Lower lobe of right lung (tissue), 2 donors: ENCODE results near the gene HSPBAP1. TPM values are rescaled to one million over a fixed set of nuclear protein-coding genes. Genes with fewer than 3 reads are reported as not detected.

ENCODE experiments used
- ATAC-seq, 2 donors: fragments of 200-7000 bp; cut with Tn5 transposase; one replicate each; pipeline ENCODE4 v1.9.1; 2020 to 2022; ENCODE audit warnings: mild to moderate bottlenecking in 2 of 2, moderate library complexity in 2 of 2
- DNase-seq: peaks from one replicate; pipeline ENCODE4 v3.0.0-alpha.2; 2020
- H3K27ac ChIP-seq: fragments of 200-600 bp; one replicate; pipeline ENCODE4 v1.8.0; 2022
- H3K27me3 ChIP-seq: fragments of 200-600 bp; one replicate; pipeline ENCODE4 v1.8.0; 2022; ENCODE audit warnings: low read depth
- H3K36me3 ChIP-seq: fragments of 200-600 bp; one replicate; pipeline ENCODE4 v1.8.0; 2022; ENCODE audit warnings: mild to moderate bottlenecking
- H3K4me1 ChIP-seq: fragments of 200-600 bp; one replicate; pipeline ENCODE4 v1.8.0; 2022
- H3K4me3 ChIP-seq: fragments of 200-600 bp; one replicate; pipeline ENCODE4 v1.8.0; 2022; ENCODE audit warnings: mild to moderate bottlenecking
- H3K9me3 ChIP-seq: fragments of 200-600 bp; one replicate; pipeline ENCODE4 v1.8.0; 2022
- intact Hi-C: fragments of 100-400 bp; cut with DNase I; formaldehyde crosslinking; loops from one replicate; pipeline ENCODE4 v1.11.0; 2022
- total RNA-seq: library from RNA; stranded (reverse); fragmentation: NEBNext Ultra II Directional; extraction: Animal tissue kit (Norgen Biotek cat#: 25700); gene quantifications from one replicate; pipeline ENCODE4 v1.2.1, GENCODE V29; 2021
- TF ChIP-seq, protein P1 (sequence below): fragments of 200-600 bp; IDR thresholded peaks from one replicate; pipeline ENCODE4 v1.8.0; 2022; ENCODE audit warnings: antibody characterized with exemption, mild to moderate bottlenecking
- donor health status: DM: no; HTN: yes; CAD: no; lungs with severe emphysema.

The HSPBAP1 gene
- total RNA-seq, 1 donor from 2014 or later: 15.4 TPM

DNA sequence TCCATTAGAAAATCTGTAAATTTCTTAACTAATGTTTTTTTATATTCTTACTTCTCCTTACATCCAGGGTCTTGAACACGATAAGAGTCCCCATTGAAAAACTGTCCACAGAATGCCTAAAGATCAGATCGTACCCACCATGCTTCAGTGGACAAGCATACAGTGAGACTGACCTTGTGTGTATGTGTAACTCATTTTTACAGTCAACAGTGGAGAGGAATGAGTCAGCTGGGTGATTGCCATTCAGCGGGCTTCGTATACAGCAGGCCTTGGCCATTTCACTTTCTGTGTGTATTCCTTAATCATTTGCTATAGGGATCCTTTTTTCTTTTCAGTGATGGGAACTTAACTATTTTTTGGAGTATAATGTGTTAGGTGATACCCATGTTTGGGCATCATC is 102.4 kb downstream of the HSPBAP1 start:
- DNase-seq: no peak
- Histone ChIP-seq H3K36me3 (no peaks in the 10 kb centered on the region), H3K27ac (no peak overlapping the region), H3K4me3 (no peak overlapping the region), H3K27me3 (no peaks in the 10 kb centered on the region), H3K4me1 (peaks cover 6% of the 10 kb centered on the region), H3K9me3 (no peaks in the 10 kb centered on the region)
- intact Hi-C loops: no loop called here
- TF ChIP-seq, protein P1, sequence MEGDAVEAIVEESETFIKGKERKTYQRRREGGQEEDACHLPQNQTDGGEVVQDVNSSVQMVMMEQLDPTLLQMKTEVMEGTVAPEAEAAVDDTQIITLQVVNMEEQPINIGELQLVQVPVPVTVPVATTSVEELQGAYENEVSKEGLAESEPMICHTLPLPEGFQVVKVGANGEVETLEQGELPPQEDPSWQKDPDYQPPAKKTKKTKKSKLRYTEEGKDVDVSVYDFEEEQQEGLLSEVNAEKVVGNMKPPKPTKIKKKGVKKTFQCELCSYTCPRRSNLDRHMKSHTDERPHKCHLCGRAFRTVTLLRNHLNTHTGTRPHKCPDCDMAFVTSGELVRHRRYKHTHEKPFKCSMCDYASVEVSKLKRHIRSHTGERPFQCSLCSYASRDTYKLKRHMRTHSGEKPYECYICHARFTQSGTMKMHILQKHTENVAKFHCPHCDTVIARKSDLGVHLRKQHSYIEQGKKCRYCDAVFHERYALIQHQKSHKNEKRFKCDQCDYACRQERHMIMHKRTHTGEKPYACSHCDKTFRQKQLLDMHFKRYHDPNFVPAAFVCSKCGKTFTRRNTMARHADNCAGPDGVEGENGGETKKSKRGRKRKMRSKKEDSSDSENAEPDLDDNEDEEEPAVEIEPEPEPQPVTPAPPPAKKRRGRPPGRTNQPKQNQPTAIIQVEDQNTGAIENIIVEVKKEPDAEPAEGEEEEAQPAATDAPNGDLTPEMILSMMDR: no peak
- ATAC-seq: no peak

GRCh38 chr3:122690096-122690495 is 103.5 kb downstream of the HSPBAP1 start:
- no peak overlapping the region for H3K4me3 ChIP-seq
- intact Hi-C loops: no loop called here
- ATAC-seq (no peak), DNase-seq (no peak)
- H3K4me1 ChIP-seq: peaks cover 3% of the 10 kb centered on the region
- TF ChIP-seq, protein P1: no peak
- no peaks in the 10 kb centered on the region for H3K27me3 ChIP-seq
- H3K9me3 ChIP-seq: no peaks in the 10 kb centered on the region
- H3K27ac ChIP-seq: no peak overlapping the region
- H3K36me3 ChIP-seq: no peaks in the 10 kb centered on the region

Other genes starting within 250 kb of the HSPBAP1 start
- 90.4 TPM for gene PARP9, start 229.5 kb downstream of the HSPBAP1 start, total RNA-seq
- gene DTX3L, start 229.5 kb downstream of the HSPBAP1 start, total RNA-seq: 82.2 TPM
- gene PARP15, start 216.2 kb downstream of the HSPBAP1 start, total RNA-seq: 11.4 TPM
- 165 TPM for gene PARP14, start 113.0 kb downstream of the HSPBAP1 start, total RNA-seq
- 14.9 TPM for gene SLC49A4, start 1.2 kb upstream of the HSPBAP1 start, total RNA-seq
- gene SEMA5B, start 233.9 kb upstream of the HSPBAP1 start, total RNA-seq: 0.71 TPM